Measurements from ENCODE around the gene FAXC.

Gene FAXC

DNA sequence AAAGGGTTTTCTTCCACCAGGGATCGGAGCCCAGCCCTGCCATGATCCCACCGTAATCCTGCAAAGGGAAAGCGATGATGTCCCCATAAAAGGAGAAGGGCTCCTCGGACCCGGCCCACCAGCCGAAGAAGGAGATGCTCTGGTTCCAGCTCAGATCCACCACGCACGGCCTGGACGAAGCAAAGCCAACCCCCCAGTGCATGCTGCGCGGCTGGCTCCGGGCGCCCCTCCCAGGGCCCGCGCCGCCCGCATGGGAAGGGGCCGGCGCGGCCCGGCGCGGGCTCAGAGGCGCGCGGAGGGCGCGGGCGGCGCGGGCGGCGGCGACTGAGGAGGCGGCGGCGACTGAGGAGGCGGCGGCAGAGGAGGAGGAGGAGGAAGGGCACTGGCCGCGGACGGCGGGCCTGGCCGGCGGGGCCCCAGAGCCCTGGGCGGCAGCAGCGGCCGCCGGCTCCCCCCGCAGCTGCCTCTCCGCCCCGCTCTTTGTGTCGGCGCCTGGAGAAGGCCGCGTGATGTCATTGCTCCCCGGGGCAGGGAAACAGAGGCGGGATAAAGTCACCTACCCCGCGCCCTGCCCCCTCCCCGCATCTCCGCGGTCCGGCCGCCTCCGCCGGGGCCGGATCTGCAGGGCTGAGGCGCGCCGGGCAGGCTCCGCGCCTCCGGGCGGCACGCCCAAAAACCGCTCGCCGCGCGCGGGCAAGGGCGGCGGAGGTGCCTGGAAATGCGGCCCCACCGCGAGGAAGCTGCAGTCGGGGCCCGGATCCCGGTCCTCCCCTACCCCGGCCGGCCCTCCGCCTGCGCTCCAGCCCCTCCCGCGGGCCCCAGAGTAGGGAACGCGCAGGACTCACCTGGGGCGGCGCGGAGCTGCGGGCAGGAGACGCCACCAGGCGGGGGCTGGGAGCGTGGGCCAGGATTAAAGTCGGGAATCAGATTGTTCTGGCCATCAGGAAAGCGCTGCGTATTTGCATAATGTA is at the start of gene FAXC:
Gene FAXC (minus strand): TSS at position 504 of the 971 bp plus-strand sequence. CDS start 302 bp downstream, at position 202.
- DNase-seq (ENCODE audit: low read depth), result no peak

DNA sequence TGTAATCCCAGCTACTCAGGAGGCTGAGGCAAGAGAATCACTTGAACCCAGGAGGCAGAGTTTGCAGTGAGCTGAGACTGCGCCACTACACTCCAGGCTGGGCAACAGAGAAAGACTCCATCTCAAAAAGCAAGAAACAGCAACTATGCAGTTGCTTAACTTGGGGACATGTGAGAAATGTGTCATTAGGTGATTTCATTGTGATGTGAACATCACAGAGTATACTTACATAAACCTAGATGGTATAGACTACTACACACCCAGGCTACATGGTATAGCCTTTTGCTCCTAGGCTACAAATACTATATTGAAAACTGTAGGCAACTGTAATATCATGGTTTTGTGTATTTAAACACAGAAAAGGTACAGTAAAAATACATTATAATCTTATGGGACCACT is 47.8 kb upstream of the FAXC start:
- DNase-seq (ENCODE audit: low read depth), result no peak

DNA sequence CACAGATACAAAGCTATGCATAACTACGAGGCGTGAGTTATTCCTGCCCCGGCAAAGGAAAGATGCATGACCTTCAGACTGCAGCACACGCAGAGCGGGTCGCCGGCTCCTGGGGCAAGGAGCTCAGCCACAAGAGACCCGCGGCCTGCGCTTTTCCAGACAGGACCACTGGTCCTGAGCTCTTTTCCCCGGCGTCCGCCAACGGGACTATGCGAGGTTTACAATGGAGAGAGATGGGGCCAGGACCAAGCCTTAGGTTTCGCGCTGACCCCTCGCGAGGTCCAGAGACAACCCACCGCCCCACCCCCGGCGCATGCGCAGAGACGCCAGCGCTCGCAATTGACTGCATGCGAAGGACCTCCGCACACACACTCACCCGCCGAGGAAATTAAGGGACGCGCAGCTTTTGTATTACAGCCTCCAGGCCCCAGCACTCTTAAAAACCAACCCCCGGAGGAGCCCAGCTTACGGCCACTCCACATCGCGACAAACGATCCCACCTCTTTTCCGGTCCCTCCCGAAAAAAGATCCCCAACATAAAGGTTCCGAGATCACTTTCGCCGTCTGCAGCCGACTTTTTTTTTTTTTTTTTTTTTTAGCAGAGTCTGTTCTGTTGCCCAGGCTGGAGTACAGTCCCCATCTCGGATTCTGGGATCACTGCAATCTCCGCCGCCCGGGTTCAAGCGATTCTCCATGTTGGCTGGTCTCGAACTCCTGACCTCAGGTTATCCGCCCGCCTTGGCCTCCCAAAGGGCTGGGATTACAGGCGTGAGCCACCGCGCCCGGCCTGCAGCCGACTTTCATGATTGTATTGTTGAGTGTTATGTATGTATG is 44.4 kb upstream of the FAXC start, which contains the start of gene COQ3:
Gene COQ3 (minus strand): TSS at position 498 of the 834 bp plus-strand sequence. CDS start 16 bp downstream, at position 482.
- peak; percentile 52 for DNase-seq (ENCODE audit: low read depth)

DNA sequence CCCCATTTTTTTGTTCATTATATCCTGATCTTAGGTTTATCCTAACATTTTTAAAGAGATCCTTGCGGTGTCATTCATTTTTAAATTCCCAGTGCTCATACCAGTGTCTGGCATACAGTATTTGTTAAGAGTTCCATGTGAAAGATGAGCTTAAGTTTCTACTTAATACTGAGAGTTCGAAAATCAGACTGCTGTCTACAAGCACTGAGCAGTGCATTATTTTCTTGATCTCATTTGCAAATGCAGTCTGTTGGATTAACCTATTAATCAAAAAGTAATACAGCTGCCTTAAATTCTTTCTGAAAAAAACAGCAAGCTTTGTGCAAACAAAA is 43.9 kb upstream of the FAXC start:
- DNase-seq (ENCODE audit: low read depth), result no peak

DNA sequence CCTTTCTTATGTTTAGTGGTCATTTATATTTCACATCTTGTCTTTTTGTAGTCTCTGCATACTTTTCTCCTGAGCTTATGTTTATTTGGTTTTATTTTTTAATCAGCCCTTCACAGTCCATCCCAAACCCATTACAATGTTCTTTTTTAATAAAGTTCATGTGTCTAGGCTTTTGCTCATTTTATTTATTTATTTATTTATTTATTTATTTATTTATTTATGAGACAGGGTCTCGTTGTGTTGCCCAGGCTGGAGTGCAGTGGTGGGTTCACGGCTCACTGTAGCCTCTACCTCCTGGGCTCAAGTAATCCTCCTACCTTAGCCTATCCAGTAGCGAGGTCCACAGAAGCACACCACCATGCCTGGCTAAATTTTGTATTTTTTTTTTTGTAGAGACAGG is 41.4 kb upstream of the FAXC start:
- no peak for DNase-seq (ENCODE audit: low read depth)

DNA sequence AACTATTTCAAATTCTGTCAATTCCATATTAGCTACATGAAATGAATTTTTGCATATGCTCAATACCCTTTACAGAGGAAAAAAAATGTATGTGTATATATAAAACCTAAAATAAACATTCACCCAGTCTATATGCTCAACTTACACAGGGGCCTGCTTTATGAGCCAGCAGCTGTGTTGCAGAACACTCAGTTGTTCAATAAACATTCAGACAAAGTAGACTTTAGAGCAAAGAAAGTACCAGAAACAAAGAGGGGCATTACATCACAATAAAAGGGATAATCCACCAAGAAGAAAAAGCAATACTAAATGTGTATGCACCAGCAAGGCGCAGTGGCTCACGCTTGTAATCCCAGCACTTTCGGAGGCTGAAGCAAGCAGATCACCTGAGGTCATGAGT is 35.0 kb upstream of the FAXC start:
- DNase-seq (ENCODE audit: low read depth), result no peak

DNA sequence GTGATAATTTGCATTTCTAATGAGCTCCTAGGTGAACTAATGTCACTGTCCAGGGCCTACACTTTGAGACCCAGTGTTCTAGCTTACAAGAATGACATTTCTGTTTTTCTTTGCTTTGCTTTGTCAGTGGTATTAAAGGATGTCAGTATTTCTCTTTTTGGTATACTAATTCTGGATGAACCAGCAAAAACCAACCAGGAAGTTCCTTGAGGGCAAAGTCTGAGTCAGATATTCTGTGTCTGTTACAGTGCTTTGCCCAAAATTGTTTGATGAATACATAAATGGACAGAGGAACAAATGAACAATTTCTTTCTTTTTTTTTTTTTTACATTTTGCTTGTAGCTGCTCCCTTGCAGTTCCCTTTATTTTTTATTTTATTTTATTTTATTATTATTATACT is 29.2 kb upstream of the FAXC start:
- no peak for DNase-seq (ENCODE audit: low read depth)

DNA sequence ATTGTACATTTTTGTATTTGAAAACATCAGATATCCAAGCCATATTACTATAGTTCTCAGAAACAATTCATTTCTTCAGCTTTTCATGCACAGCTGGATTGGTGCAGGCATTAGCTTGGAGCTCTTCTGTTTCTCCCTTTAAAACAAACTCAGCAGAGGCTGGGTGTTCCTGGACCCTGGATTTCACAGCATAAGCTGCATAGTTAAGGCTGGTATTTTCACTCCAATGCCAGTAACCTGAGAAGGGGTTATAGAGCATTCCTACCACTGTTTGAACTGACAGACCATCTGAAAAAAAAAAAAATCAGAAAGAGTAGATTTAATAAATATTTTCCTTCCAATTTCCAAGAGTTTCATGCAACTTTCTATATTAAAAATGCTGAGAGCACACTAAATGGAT is 20.1 kb upstream of the FAXC start:
- DNase-seq (ENCODE audit: low read depth), result no peak

DNA sequence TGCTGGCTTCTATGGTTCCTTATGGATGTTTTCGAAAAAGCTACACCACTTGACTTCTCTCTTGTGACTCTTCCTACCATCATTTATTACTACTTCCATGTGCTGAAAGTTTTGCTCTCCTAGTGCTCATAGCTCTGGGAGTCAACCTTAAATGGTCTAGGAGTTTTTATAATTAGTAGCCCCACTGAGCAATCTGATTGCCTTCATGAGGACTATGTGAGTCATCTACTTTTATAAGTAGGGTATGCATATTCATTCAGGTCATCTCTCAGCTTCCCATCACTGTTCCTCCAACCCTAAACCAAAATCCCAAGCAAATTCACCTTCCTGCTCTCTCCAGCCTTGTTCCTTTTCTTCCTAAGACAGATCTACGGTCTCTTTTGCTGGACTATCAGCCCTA is 17.4 kb upstream of the FAXC start:
- DNase-seq (ENCODE audit: low read depth), result no peak

DNA sequence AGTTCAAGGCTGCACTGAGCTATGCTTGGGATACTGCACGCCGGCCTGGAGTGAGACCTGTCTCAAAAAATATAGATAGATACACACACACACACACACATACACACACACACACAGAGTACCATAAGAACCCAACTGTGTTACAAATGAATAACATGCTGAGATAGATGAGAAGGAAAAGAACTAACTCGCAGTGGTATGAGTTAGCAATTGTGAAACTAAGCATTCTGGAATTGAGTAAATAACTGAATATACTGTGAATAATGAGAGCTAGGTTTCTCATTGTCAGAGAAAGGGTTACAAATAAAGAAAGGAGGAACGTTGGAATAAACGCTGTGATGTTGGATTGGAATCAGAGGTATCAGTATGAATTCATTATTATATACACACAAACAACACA is 14.6 kb upstream of the FAXC start:
- no peak for DNase-seq (ENCODE audit: low read depth)

DNA sequence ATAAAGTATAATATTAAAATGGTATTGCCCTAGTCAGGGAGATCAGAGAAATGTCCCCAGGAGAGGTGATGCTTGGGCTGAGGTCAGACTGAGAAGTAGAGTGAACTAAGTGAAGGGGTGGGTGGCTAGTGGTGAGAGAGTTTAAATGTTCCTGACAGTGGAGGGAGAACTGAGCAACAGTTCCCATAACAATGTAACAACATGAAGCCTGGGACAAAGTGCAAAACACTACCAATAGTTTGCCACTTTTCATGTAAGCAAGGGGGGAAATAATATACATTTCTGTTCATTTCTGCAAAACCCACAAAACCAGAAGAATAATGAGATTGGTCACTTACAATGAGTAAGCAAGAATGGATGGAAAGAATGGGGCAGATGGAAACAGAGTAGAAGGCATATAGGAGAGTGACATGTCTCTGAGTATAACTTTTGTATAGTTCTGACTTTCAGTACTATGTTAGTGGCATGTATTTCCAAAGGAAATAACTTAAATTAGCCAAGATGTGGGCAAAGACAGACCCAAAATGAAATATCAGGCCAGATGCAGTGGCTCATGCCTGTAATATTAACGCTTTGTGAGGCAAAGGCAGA is 13.3 kb upstream of the FAXC start:
- no peak for DNase-seq (ENCODE audit: low read depth)

DNA sequence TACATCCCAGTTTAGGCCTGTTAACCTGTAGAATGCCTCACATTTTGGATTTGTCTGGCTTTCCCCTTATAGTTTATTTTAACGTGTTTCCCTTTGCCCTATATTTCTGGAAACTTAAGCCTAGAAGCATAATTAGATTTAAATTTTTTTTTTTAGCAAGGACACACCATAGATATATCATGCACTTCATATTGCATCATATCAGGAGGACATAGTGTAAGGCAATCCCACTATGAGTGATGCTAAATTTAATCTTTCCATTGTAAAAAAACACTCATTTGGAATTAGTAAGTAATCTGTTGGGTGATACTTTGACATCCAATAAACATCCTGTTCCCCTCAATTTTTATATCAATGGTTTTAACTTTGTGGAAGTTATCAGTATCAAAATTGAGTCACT is 10.3 kb upstream of the FAXC start:
- DNase-seq (ENCODE audit: low read depth), result no peak

DNA sequence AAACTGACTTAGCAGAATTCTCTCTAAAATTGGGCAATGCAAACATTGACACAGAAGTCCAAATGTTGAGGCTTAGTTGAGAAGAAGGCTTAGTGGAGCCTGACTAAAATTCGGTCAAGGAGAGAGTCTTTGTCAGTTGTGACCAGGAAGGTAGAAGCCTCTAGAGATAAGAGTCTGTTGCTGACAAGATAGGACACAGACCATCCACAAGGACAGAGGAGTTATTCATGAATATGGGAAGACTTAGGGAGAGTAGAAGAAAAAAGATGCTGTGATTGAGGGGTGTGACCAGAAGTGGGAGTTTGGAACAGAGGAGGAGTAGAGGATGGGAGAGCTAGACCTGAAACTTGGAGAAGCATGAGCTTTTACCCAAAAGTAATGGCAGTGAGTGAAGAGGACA is 7.2 kb upstream of the FAXC start:
- no peak for DNase-seq (ENCODE audit: low read depth)

DNA sequence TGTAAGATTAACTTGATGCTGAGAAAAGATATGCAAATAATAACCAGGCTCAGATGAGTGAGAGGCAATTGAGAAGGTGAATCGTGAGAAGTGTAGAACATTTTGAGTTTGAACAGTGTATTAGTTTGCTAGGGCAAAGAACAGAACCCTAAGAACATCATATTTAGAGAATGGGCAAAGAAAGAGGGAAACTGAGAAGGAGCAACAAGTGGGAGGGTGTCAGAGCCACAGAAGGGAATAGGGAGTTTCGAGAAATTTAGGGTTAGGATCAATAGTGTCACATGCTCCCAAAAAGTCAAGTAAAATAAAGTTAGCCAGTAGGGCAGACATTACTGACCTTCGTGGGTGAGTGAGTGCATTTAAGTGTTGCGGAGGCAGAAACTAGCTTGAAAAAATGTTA is 5.5 kb upstream of the FAXC start:
- no peak for DNase-seq (ENCODE audit: low read depth)

DNA sequence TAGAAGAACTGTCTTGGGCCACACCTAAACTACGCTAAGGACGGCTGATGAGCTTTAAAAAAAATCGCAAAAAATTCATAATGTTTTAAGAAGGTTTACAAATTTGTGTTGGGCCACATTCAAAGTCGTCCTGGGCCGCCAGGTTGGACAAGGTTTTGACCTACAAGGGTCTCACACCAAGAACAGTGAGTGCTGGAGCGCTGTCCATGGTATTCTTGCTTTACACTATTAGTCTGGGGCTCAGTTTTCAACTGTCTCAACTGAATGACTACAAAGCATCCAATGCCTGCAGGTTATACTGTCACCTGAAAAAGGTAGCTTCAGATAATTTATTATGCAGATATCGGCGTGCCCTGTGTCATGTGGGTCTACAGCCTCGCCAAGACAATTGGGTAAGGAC is 3.7 kb upstream of the FAXC start:
- DNase-seq (ENCODE audit: low read depth), result no peak

DNA sequence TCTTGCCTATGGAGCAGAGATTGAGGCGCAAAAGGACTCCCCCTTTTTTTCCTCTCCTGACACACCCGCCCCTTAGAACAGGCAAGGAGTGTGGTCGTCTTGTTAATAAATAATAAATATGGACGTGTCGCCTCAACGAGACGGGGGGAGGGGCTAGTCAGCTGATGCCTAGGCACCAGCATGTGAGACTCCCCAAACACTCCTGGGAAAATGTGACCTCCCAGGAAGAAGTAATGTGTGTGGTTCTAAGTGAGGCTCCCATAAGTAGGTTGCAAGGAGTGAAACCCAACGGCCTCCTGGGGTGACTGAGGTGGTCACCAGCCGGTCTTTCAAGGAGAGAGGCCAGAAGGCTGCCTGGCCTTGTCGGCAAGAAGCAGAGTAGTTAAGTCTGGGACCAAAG is 1.1 kb upstream of the FAXC start:
- no peak for DNase-seq (ENCODE audit: low read depth)

DNA sequence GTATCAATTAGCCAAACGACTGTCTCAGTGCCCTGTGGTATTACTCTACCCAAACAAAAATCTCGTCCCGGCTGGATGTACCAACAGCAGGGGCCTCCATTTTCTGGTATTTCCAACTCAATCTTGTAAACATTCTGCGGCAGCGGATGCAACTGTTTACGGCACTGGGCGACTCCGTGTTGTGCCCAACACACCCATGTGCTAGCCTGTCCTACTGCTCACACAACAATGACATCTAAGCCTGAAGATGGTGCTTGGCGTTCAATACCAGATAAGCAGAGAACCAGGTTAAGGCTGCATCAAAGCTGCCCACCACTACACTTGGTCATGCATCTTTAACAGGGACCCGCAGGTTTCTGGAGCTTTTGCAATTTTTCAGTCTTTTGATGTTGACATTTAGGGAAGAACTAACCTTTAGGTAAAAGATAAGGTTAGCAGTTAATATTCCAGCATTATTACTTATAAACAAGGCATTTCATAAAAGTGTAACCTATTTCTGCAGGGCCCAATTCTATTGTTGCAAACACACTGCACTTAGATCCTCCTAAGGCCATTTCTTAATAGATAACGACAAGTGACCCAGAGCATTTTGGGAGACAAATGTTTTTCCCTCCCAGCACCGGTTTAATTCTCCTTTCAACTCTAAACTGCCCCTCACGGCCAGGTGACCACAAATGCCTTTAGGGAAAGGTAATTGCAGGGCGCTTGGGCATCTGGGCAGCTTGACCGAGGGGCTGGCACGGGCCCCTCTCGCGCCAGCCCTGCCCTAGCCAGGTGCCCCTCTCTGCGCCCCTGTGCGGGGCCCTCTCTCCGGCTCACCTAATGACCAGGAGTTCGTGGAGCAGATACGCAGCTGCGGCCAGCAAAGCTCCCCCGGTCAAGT is 945 bp downstream of the FAXC start:
- DNase-seq (ENCODE audit: low read depth), result no peak

DNA sequence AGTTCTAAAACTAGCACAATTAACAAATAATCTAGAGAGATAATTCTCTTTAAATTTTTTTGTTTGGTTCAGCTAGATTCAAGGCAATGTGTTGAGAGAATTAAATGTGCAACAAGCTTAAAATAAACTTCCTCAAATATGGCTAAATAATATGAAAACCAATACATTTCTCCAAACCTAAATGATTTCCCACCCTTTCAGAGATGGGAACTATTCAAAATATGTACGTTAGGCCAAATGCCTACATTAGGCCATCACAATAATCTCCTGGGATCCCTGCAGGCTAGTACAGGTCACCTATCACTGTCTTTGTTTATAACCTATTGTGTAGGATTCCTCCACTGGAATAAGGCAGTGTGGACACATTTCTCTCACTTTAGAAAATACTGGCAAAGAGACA is 1.7 kb downstream of the FAXC start:
- DNase-seq (ENCODE audit: low read depth), result no peak

DNA sequence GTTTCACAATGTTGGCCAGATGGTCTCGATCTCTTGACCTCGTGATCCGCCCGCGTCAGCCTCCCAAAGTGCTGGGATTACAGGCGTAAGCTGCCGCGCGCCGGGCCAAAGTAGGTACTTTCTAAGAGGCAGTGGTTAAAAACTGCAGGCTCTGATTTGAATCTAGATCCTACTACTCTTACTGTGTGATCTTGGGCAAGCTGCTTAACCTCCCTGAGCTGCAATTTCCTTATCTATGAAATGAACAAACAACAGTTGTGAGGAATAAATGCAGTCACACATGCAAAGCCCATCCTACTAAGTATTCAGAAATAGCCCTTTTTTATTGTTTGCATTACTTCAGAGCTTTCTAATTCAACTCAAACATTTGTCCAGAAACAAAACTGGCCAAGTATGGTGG is 2.9 kb downstream of the FAXC start:
- no peak for DNase-seq (ENCODE audit: low read depth)

DNA sequence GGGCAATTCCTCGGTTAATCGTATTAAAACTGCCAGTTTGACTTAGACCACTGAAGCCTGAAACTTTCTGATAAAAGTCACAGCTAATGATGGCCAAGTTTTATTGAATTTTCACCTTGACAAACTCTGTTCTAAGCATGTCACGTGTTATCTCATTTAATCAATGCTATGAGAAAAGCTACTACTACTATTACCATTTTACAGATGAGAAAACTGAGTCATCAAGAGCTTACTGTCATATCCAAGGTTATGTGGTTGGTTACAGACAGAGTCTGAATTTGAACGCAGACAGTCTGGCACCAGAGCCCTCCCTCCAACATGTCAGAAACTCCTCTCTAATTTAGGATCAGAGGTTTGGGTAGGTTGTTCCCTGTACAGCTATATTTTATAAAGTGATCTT is 4.3 kb downstream of the FAXC start:
- no peak for DNase-seq (ENCODE audit: low read depth)

DNA sequence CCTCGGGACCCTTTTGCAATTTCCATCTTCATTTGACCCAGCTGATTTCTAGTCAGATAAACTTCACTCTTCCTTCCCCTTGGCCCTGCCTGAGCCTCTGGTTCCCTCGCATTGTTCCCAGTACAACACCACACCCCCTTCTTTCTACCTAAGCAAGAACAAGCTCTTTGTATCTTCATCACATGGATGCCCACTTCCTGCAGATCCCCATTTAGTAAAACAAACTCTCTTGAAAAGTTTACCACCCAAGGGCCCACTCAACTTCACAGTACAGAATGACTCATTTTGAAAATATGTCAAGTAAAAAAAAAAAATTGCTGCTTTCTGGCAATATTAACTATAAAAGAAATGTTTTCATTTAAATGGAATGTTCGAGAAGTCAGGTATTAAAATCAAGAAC is 5.2 kb downstream of the FAXC start:
- no peak for DNase-seq (ENCODE audit: low read depth)
